ENCODE results near the gene SELENOI. TPM values are rescaled to one million over a fixed set of nuclear protein-coding genes. Genes with fewer than 3 reads are reported as not detected.

Gene SELENOI
- total and polyA plus RNA-seq, 2 donors = 3.7 to 27.7 TPM

DNA sequence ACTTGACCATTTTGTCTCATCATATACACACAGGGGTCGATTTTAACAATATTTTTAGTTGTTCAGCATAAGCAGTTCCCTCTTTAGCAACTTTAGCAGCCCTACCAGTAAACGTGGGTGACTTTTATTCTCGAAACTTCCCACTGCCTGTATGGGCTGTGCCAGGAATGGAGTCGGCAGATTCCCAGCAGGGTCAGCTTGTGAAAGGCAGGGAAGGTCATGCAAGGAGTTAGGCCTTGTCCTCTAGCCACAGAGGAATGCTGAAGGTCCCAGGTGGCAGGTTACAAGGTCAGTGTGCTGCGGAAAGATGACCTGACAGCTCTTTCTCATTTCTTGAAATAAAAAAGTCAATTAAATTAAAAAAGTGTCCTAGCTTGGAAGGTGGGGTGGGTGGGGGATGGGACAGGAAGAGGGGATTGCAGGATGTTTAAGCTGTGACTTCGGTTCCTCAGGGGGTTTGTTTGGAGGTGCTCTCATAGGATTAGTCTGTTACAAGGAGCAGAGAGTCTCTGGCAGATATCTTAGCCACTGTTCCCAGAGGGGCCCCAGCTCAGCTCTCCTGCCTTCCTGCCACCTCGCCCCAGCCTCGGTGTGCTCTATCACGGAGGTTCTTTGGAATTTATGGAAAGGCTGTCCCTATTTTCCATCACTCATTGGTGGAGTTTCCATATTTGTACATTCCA lies 77.1 kb downstream of the SELENOI start:
- Histone ChIP-seq H3K4me1 (ENCODE audit: insufficient read depth) (no peaks in the 10 kb centered on the region), H3K27ac (ENCODE audit: low read depth) (no peak overlapping the region), H3K4me3 (ENCODE audit: low read depth, low read length) (no peak overlapping the region), H3K36me3 (ENCODE audit: insufficient read depth) (no peaks in the 10 kb centered on the region)
- WGBS = 48% methylated on average over 9 of the region's 9 CpGs
- DNase-seq (ENCODE audit: extremely low spot score) = no peak

DNA sequence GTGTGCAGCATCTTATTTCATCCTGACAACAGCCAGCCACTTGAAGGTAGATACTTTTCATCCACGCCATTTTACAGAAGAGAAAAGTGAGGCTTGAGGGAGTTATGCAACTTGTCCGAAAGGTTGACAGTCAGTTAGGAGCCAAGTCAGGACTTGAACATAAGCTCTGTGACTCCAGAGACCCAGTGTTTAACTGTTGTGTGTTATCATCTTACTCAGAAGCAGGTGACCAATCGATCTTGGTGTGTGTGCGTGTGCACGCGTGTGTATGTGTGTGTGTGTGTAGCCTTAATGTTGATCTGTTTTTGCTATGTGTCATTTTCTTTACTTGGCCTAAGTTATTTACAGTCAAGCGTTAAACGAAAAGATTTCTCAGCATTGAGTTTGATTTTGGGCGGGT lies 77.8 kb downstream of the SELENOI start:
- 82% methylated on average over 9 of the region's 9 CpGs for WGBS
- Histone ChIP-seq H3K36me3 (ENCODE audit: insufficient read depth) (no peaks in the 10 kb centered on the region), H3K4me1 (ENCODE audit: insufficient read depth) (no peaks in the 10 kb centered on the region), H3K27ac (ENCODE audit: low read depth) (no peak overlapping the region), H3K4me3 (ENCODE audit: low read depth, low read length) (no peak overlapping the region)
- no peak for DNase-seq (ENCODE audit: extremely low spot score)

- Histone ChIP-seq H3K36me3 (ENCODE audit: insufficient read depth) (no peaks in the 10 kb centered on the region), H3K4me1 (ENCODE audit: insufficient read depth) (no peaks in the 10 kb centered on the region), H3K27ac (ENCODE audit: low read depth) (no peak overlapping the region), H3K4me3 (ENCODE audit: low read depth, low read length) (no peak overlapping the region)
- WGBS = 50% methylated on average over 3 of the region's 3 CpGs
- no peak for DNase-seq (ENCODE audit: extremely low spot score)
These were observed 78.3 kb downstream of the SELENOI start for GRCh38 chr2:26424221-26424620.

DNA sequence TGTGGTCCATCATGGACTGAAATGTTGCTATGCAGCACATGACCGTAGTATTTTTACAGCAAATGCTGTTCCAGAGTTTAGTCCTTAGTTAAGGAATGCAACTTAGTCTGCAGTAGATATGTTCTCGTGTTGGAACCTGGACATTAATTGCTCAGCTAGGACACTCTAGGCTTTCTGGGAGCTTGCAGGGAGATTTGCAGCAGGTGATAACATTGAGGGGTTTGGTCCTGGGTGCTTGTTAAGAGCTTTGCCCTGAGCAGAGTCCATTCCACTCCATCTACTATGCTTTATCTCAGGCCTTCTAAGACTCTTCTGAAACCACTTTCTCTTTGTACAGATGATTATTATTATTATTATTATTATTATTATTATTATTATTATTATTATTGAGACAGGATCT lies 82.9 kb downstream of the SELENOI start:
- no peaks in the 10 kb centered on the region for H3K36me3 ChIP-seq (ENCODE audit: insufficient read depth)
- 91% methylated on average over 2 of the region's 2 CpGs for WGBS
- no peak overlapping the region for H3K27ac ChIP-seq (ENCODE audit: low read depth)
- no peaks in the 10 kb centered on the region for H3K4me1 ChIP-seq (ENCODE audit: insufficient read depth)
- DNase-seq (ENCODE audit: extremely low spot score) = no peak
- H3K4me3 ChIP-seq (ENCODE audit: low read depth, low read length) = no peak overlapping the region

- WGBS = 71% methylated on average over 8 of the region's 8 CpGs
- Histone ChIP-seq H3K4me1 (ENCODE audit: insufficient read depth) (no peaks in the 10 kb centered on the region), H3K27ac (ENCODE audit: low read depth) (no peak overlapping the region), H3K36me3 (ENCODE audit: insufficient read depth) (no peaks in the 10 kb centered on the region), H3K4me3 (ENCODE audit: low read depth, low read length) (no peak overlapping the region)
- DNase-seq (ENCODE audit: extremely low spot score) = no peak
These were observed 84.0 kb downstream of the SELENOI start for GRCh38 chr2:26429779-26430578.

- H3K36me3 ChIP-seq (ENCODE audit: insufficient read depth) = no peaks in the 10 kb centered on the region
- no peak overlapping the region for H3K27ac ChIP-seq (ENCODE audit: low read depth)
- no peak overlapping the region for H3K4me3 ChIP-seq (ENCODE audit: low read depth, low read length)
- DNase-seq (ENCODE audit: extremely low spot score) = no peak
- H3K4me1 ChIP-seq (ENCODE audit: insufficient read depth) = no peaks in the 10 kb centered on the region
- 84% methylated on average over 7 of the region's 7 CpGs for WGBS
These were observed 84.9 kb downstream of the SELENOI start for GRCh38 chr2:26430826-26431225.

DNA sequence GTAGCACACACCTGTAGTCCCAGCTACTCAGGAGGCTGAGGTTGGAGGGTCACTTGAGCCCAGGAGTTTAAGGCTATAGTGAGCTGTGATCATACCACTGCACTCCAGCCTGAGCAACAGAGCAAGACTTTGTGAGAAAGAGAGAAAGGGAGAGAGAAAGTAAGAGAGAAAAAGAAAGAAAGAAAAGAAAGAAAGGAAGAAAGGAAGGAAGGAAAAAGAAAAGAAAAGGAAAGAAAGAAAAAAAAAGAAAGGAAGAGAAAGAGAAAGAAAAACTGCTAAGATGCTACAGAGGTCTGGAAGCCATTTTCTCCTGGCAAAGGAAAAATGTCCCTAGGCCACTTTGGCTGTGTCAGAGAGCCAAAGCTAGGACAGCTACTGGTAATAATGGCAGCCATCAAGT lies 86.4 kb downstream of the SELENOI start:
- Histone ChIP-seq H3K4me1 (ENCODE audit: insufficient read depth) (no peaks in the 10 kb centered on the region), H3K36me3 (ENCODE audit: insufficient read depth) (no peaks in the 10 kb centered on the region), H3K4me3 (ENCODE audit: low read depth, low read length) (no peak overlapping the region), H3K27ac (ENCODE audit: low read depth) (no peak overlapping the region)
- DNase-seq (ENCODE audit: extremely low spot score) = no peak

DNA sequence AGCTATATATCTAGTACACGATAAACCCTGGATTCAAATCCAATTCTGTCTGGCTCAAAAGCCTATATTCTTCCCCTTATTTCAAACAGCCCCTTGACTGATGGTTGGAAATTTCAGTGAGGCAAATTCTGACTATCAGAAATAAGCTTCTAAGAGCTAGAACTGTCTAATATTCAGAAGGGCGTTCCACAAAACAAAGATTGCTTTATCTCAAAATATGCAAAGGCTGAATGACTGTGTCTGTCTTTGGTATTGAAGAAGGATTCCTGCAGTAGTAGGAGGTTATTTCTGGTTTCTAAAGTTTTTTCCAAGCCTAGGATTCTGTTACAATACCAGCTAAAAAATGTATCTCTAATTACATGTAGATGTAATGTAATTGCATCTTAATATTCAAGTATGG lies 86.9 kb downstream of the SELENOI start:
- WGBS = 41% methylated on average over 2 of the region's 2 CpGs
- no peak overlapping the region for H3K4me3 ChIP-seq (ENCODE audit: low read depth, low read length)
- H3K4me1 ChIP-seq (ENCODE audit: insufficient read depth) = no peaks in the 10 kb centered on the region
- no peak for DNase-seq (ENCODE audit: extremely low spot score)
- no peaks in the 10 kb centered on the region for H3K36me3 ChIP-seq (ENCODE audit: insufficient read depth)
- H3K27ac ChIP-seq (ENCODE audit: low read depth) = no peak overlapping the region

DNA sequence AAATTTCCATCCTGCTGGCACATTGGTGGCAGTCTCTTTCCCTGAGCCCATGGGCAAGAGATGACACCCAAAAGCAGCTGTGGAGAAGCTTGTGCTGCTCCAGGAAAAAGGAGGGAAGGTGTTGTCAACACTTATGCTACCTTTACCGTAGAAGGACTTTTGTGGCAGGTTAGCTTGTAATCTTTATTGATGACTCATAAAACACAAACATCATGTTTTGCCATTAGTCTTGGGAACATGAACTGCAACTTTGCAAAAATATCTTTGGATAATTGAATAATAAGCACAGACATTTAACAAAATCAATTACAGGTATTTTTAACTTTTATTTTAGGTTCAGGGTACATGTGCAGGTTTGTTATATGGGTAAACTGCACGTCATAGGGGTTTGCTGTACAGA lies 89.2 kb downstream of the SELENOI start:
- no peak for DNase-seq (ENCODE audit: extremely low spot score)
- Histone ChIP-seq H3K36me3 (ENCODE audit: insufficient read depth) (no peaks in the 10 kb centered on the region), H3K27ac (ENCODE audit: low read depth) (no peak overlapping the region), H3K4me1 (ENCODE audit: insufficient read depth) (no peaks in the 10 kb centered on the region), H3K4me3 (ENCODE audit: low read depth, low read length) (no peak overlapping the region)
- WGBS = 79% methylated on average over 2 of the region's 2 CpGs

DNA sequence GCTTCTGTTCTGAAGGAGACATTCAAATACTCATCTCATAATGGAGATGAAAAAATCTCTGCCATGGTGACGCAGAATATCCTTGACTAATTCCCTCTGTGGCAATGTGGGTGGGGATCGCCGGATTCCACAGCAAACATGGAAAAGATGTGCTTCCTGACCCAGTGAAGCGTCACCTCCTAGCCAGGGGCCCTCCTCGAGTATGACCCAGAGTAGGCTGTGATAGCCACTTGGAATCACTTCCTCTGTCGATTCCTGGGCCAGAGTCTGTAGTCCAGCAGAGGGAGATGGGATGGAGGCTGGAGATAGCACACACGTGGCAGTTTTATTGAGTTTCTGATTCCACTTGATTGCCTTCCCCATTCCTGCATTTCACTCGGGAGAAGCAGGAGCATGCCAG lies 92.6 kb downstream of the SELENOI start:
- Histone ChIP-seq H3K4me1 (ENCODE audit: insufficient read depth) (no peaks in the 10 kb centered on the region), H3K36me3 (ENCODE audit: insufficient read depth) (no peaks in the 10 kb centered on the region), H3K27ac (ENCODE audit: low read depth) (no peak overlapping the region), H3K4me3 (ENCODE audit: low read depth, low read length) (no peak overlapping the region)
- 47% methylated on average over 8 of the region's 8 CpGs for WGBS
- no peak for DNase-seq (ENCODE audit: extremely low spot score)

DNA sequence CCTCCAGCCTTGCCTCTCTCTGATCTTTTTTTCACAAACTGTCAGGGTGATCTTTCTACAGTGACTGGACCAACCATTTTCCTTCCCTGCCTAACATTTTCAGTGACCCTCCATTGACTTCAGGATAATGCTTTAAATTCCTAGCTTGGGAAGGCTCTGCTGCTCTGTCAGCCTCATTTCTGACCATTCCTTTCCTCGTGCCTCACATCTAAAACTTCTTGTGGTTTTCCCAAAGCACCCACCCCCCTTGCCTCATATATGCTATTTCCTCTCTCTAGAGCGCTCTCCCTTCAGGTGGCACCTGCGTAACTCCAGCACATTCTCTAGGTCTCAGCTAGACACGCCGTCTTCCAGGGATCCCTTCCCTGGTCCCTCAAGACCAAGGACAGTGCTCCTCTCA lies 93.0 kb downstream of the SELENOI start:
- no peak overlapping the region for H3K4me3 ChIP-seq (ENCODE audit: low read depth, low read length)
- no peaks in the 10 kb centered on the region for H3K36me3 ChIP-seq (ENCODE audit: insufficient read depth)
- H3K4me1 ChIP-seq (ENCODE audit: insufficient read depth) = no peaks in the 10 kb centered on the region
- 73% methylated on average over 5 of the region's 5 CpGs for WGBS
- DNase-seq (ENCODE audit: extremely low spot score) = no peak
- no peak overlapping the region for H3K27ac ChIP-seq (ENCODE audit: low read depth)

- 95% methylated on average over 2 of the region's 2 CpGs for WGBS
- Histone ChIP-seq H3K4me3 (ENCODE audit: low read depth, low read length) (no peak overlapping the region), H3K27ac (ENCODE audit: low read depth) (no peak overlapping the region), H3K4me1 (ENCODE audit: insufficient read depth) (no peaks in the 10 kb centered on the region), H3K36me3 (ENCODE audit: insufficient read depth) (no peaks in the 10 kb centered on the region)
- DNase-seq (ENCODE audit: extremely low spot score) = no peak
These were observed 96.4 kb downstream of the SELENOI start for GRCh38 chr2:26442301-26442700.

- DNase-seq (ENCODE audit: extremely low spot score) = no peak
- Histone ChIP-seq H3K36me3 (ENCODE audit: insufficient read depth) (no peaks in the 10 kb centered on the region), H3K27ac (ENCODE audit: low read depth) (no peak overlapping the region), H3K4me1 (ENCODE audit: insufficient read depth) (no peaks in the 10 kb centered on the region), H3K4me3 (ENCODE audit: low read depth, low read length) (no peak overlapping the region)
- WGBS = 74% methylated on average over 3 of the region's 3 CpGs
These were observed 96.8 kb downstream of the SELENOI start for GRCh38 chr2:26442707-26443106.

DNA sequence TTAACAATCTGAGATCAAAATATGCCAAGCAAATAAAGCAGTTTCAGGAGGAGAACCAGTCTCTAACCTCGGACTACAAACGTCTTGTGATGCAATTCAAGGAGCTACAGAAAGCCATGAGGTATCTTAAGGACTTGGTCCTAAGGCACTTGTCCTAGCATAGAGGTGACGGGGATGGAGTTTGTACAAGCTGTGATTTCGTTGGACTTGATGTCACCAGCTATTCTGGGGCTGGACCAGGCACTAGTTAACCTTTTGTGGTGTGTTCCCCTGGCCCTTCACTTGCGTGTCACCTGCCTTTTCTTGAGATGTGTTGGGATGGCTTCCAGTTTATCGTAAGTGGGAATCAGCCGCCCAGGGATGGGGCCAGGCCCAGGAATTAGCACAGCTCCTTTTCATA lies 98.3 kb downstream of the SELENOI start:
- Histone ChIP-seq H3K27ac (ENCODE audit: low read depth) (no peak overlapping the region), H3K4me1 (ENCODE audit: insufficient read depth) (no peaks in the 10 kb centered on the region), H3K36me3 (ENCODE audit: insufficient read depth) (no peaks in the 10 kb centered on the region), H3K4me3 (ENCODE audit: low read depth, low read length) (no peak overlapping the region)
- 82% methylated on average over 7 of the region's 7 CpGs for WGBS
- no peak for DNase-seq (ENCODE audit: extremely low spot score)

Data from urinary bladder (tissue), 4 donors.